Nephron progenitor cell (in vitro differentiated cells): ENCODE results near the gene PAPLN.

Experiments
- DNase-seq: peaks from one replicate; pipeline ENCODE4 v3.0.0; 2021
- H3K27ac Mint-ChIP-seq: 2 replicates; pipeline ENCODE4 v1.8.0; 2021; ENCODE audit warnings: mild to moderate bottlenecking, moderate library complexity, mixed read lengths
- H3K27me3 Mint-ChIP-seq: 2 replicates; pipeline ENCODE4 v1.8.0; 2021; ENCODE audit warnings: mild to moderate bottlenecking, low read depth, mixed read lengths; ENCODE audit not compliant: poor library complexity
- H3K36me3 Mint-ChIP-seq: 2 replicates; pipeline ENCODE4 v1.8.0; 2021; ENCODE audit warnings: low read depth, mixed read lengths
- H3K4me1 Mint-ChIP-seq: 2 replicates; pipeline ENCODE4 v1.8.0; 2021; ENCODE audit warnings: mixed read lengths
- H3K4me3 Mint-ChIP-seq: 2 replicates; pipeline ENCODE4 v1.8.0; 2021; ENCODE audit warnings: mild to moderate bottlenecking, moderate library complexity, mixed read lengths
- H3K9me3 Mint-ChIP-seq: 2 replicates; pipeline ENCODE4 v1.8.0; 2021; ENCODE audit warnings: mild to moderate bottlenecking, moderate library complexity, mixed read lengths
- TF ChIP-seq, protein P1 (sequence below): fragments of 200-600 bp; sonication (generic); IDR thresholded peaks from 2 replicates; pipeline ENCODE4 v1.5.0; 2021; ENCODE audit warnings: antibody characterized with exemption

Gene PAPLN

DNA sequence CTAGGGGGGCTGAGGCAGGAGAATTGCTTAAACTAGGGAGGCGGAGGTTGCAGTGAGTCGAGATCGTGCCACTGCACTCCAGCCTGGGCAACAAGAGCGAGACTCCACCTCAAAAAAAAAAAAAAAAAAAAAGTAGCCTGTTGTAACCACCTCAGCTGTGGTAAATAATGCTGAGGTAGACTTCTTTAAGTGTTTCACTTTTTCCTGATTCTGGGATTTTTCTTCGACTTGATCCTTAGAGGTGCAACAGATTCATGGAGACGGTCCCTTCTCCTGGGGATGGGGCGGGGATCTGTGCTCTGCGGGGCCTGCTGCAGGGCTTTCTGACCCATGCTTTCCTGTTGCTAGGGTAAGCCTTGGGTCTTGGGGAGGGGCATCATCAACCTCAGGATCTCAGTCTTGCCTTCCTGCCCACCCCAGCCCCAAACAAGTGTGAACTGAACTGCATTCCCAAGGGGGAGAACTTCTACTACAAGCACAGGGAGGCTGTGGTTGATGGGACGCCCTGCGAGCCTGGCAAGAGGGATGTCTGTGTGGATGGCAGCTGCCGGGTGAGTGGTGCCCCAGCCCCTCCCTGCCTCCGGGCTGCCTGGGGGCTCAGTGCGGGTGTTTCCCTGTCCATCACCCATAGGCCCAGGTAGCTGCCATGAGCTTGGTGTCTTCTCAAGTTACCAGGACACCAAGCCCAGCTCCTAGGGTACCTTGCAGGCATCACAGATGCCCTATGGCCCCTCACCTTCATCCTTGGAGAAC lies 12.4 kb downstream of the PAPLN start:
- peaks cover 55% of the 10 kb centered on the region for H3K4me1 Mint-ChIP-seq
- DNase-seq: no peak
- no peaks in the 10 kb centered on the region for H3K36me3 Mint-ChIP-seq
- TF ChIP-seq, protein P1, sequence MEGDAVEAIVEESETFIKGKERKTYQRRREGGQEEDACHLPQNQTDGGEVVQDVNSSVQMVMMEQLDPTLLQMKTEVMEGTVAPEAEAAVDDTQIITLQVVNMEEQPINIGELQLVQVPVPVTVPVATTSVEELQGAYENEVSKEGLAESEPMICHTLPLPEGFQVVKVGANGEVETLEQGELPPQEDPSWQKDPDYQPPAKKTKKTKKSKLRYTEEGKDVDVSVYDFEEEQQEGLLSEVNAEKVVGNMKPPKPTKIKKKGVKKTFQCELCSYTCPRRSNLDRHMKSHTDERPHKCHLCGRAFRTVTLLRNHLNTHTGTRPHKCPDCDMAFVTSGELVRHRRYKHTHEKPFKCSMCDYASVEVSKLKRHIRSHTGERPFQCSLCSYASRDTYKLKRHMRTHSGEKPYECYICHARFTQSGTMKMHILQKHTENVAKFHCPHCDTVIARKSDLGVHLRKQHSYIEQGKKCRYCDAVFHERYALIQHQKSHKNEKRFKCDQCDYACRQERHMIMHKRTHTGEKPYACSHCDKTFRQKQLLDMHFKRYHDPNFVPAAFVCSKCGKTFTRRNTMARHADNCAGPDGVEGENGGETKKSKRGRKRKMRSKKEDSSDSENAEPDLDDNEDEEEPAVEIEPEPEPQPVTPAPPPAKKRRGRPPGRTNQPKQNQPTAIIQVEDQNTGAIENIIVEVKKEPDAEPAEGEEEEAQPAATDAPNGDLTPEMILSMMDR: no peak
- peaks cover 14% of the 10 kb centered on the region for H3K27me3 Mint-ChIP-seq
- H3K4me3 Mint-ChIP-seq: no peak overlapping the region
- no peak overlapping the region for H3K27ac Mint-ChIP-seq
- no peaks in the 10 kb centered on the region for H3K9me3 Mint-ChIP-seq

DNA sequence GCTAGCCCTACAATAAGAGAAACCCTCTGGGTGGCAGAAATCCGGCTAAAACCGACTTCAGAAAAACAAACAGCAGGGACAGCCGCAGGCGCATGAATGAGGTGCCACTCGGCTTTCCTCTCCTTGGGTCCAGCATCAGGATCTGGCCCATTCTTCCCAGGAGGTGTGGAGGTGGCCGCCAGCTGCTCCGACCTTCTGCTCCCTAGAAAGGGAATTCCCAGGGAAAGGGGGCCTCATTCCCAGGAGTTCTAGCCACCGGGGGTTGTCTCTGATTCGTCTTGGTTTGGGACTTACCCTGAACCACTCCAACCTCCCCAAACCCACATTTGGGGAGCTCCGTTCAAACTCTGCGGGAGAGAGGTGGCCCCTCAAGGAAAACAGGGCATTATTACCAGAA lies 13.0 kb downstream of the PAPLN start:
- H3K27me3 Mint-ChIP-seq: peaks cover 14% of the 10 kb centered on the region
- TF ChIP-seq, protein P1: no peak
- H3K27ac Mint-ChIP-seq: no peak overlapping the region
- H3K36me3 Mint-ChIP-seq: no peaks in the 10 kb centered on the region
- peaks cover 61% of the 10 kb centered on the region for H3K4me1 Mint-ChIP-seq
- H3K9me3 Mint-ChIP-seq: no peaks in the 10 kb centered on the region
- H3K4me3 Mint-ChIP-seq: no peak overlapping the region
- no peak for DNase-seq

DNA sequence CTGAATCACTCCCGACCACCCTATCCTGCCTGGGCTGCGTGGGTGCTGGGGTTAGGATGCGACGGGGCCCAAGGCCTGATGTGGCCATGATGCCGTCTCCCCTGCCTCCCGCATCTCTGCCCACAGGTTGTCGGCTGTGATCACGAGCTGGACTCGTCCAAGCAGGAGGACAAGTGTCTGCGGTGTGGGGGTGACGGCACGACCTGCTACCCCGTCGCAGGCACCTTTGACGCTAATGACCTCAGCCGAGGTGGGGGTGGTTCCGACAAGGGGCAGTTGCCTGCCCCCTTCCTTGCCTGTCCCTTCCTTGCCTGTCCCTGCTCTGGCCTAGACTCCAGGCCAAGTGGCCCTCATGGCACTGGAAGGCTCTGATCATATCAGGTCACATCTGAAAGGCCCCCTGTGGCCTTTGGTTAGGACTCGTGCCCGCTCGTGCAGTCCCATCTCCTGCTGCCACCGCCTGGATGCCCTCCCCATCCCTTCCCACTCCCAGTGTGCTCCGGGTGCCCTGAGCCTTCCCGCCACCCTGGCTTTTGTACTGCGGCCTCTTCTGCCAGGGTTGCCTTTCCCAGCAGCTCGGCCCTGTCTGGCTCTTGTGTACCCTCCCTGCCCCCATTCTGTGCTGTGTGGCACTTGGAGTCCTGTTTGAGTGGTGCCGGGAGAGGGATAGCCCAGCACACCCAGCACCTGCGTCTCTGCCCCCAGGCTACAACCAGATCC lies 13.6 kb downstream of the PAPLN start:
- H3K27ac Mint-ChIP-seq: no peak overlapping the region
- H3K4me3 Mint-ChIP-seq: no peak overlapping the region
- TF ChIP-seq, protein P1: no peak
- H3K36me3 Mint-ChIP-seq: no peaks in the 10 kb centered on the region
- peaks cover 62% of the 10 kb centered on the region for H3K4me1 Mint-ChIP-seq
- peaks cover 14% of the 10 kb centered on the region for H3K27me3 Mint-ChIP-seq
- no peak for DNase-seq
- H3K9me3 Mint-ChIP-seq: no peaks in the 10 kb centered on the region

DNA sequence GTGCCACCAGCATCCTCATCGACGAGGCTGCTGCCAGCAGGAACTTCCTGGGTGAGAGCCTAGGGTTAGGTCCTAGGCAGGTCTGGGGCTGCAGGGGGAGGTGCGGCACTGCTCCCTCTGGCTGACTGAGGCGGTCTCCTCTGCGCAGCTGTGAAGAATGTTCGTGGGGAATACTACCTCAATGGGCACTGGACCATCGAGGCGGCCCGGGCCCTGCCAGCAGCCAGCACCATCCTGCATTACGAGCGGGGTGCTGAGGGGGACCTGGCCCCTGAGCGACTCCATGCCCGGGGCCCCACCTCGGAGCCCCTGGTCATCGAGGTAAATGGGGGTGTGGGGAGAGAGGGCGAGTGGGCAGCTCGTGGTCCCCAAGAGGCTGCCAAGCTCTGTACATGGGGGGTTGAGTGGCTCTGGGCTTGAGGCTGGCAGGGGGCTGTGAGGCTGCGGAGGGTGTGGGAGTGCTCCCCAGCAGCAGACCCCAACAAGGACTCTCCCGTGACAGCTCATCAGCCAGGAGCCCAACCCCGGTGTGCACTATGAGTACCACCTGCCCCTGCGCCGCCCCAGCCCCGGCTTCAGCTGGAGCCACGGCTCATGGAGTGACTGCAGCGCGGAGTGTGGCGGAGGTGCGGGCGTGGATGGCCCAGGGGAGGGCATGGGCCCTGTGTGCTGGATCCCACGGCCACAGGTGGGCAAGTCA lies 14.4 kb downstream of the PAPLN start:
- Mint-ChIP-seq H3K27me3 (peaks cover 9% of the 10 kb centered on the region), H3K4me1 (peaks cover 62% of the 10 kb centered on the region)
- DNase-seq: no peak

DNA sequence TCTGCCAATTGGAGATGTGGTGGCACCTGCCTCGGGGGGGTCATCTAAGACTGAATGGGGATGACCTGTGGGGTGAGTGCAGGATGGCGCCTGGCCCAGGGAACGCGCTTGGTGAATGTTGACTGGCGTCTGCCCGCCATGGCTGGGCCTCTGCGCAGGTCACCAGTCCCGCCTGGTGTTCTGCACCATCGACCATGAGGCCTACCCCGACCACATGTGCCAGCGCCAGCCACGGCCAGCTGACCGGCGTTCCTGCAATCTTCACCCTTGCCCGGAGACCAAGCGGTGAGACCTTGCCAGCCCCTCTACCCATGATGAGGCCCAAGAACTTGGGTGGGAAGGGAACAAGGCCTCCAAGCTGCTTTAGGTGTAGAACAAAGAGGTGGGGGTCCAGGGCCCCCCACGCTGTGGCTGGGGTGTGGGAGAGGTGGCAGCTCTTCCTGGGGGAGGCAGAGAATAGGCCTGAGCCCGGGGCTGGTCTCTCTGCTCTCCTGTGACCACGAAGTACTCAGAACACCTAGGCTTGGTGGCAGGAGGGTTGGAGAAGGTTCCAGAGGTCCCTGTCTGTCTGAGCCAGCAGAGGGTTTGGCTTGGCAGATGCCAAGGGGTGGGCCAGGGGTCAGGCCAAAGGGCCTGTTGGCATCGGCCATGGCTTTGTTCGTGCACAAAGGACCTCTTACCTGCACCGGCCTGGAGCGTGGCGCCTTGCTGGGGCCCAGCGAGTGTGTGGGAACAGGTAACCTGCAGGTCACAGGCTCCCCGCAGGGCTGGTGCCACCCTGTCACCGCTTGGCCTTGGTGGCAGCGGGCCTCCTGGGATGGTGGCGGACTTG lies 15.4 kb downstream of the PAPLN start:
- Mint-ChIP-seq H3K36me3 (no peaks in the 10 kb centered on the region), H3K4me3 (no peak overlapping the region), H3K9me3 (no peaks in the 10 kb centered on the region), H3K27ac (no peak overlapping the region), H3K4me1 (peaks cover 53% of the 10 kb centered on the region), H3K27me3 (peaks cover 6% of the 10 kb centered on the region)
- DNase-seq: no peak
- TF ChIP-seq, protein P1: no peak

More for the DNA sequence above, 14.4 kb downstream of the PAPLN start:
- H3K4me3 Mint-ChIP-seq: no peak overlapping the region
- H3K9me3 Mint-ChIP-seq: no peaks in the 10 kb centered on the region
- H3K27ac Mint-ChIP-seq: no peak overlapping the region
- H3K36me3 Mint-ChIP-seq: no peaks in the 10 kb centered on the region
- TF ChIP-seq, protein P1: no peak
